Measurements from ENCODE around the gene WDR75. TPM values are rescaled to one million over a fixed set of nuclear protein-coding genes. Genes with fewer than 3 reads are reported as not detected.

Gene WDR75
- total RNA-seq, 1 donor from 2014 or later, result 46.8 TPM

DNA sequence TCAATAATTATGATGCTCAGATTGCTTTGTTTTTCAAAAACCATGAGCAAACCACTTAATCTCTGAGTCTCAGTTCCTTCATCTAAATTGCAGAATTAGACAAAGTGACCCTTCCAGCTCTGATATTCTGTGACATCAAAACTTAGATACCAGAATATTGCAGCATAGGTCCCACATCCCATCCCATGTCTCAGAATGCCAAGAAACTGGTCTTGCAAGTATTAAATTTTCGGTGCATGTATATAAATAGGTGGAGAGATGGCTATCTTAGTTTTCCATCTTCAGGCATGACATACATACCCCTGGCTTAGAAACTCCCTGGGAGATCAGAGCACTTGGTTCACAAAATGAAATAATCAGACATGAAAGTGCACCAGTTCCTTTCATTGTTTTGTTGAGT is 39.8 kb downstream of the WDR75 start:
- DNase-seq (ENCODE audit: low read depth), result no peak
- Histone ChIP-seq H3K4me3 (ENCODE audit: low read depth, low read length) (no peak overlapping the region), H3K27me3 (ENCODE audit: control insufficient read depth, insufficient read depth, low read length) (no peaks in the 10 kb centered on the region), H3K36me3 (ENCODE audit: control insufficient read depth, insufficient read depth, low read length) (no peaks in the 10 kb centered on the region)
- TF ChIP-seq, protein P1, sequence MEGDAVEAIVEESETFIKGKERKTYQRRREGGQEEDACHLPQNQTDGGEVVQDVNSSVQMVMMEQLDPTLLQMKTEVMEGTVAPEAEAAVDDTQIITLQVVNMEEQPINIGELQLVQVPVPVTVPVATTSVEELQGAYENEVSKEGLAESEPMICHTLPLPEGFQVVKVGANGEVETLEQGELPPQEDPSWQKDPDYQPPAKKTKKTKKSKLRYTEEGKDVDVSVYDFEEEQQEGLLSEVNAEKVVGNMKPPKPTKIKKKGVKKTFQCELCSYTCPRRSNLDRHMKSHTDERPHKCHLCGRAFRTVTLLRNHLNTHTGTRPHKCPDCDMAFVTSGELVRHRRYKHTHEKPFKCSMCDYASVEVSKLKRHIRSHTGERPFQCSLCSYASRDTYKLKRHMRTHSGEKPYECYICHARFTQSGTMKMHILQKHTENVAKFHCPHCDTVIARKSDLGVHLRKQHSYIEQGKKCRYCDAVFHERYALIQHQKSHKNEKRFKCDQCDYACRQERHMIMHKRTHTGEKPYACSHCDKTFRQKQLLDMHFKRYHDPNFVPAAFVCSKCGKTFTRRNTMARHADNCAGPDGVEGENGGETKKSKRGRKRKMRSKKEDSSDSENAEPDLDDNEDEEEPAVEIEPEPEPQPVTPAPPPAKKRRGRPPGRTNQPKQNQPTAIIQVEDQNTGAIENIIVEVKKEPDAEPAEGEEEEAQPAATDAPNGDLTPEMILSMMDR (IDR thresholded peaks at IDR 0.05; ENCODE audit: insufficient read depth, low read length, poor library complexity, severe bottlenecking), result no peak

DNA sequence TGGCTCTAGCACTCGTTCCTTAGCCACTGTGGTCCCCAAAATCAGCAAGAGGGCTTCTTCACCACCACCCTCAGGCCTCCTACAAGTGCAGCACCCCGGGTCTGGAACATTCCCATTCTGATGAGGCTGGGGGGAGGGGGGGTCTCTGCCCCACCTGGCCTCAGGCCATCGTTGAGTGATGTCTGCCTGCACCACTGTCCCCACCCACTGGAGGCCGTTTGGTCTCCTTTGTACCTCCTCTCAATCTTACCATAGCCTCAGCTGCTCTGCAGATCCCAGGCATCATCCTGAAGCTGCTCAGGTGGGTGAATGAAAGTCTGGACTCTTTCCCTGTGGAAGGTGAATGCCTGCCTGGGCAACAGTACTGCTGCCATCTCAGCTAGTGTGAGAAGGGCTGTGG is 42.3 kb downstream of the WDR75 start:
- no peak overlapping the region for H3K4me3 ChIP-seq (ENCODE audit: low read depth, low read length)
- TF ChIP-seq, protein P1 (IDR thresholded peaks at IDR 0.05; ENCODE audit: insufficient read depth, low read length, poor library complexity, severe bottlenecking), result no peak
- H3K36me3 ChIP-seq (ENCODE audit: control insufficient read depth, insufficient read depth, low read length), result no peaks in the 10 kb centered on the region
- H3K27me3 ChIP-seq (ENCODE audit: control insufficient read depth, insufficient read depth, low read length), result no peaks in the 10 kb centered on the region
- no peak for DNase-seq (ENCODE audit: low read depth)

DNA sequence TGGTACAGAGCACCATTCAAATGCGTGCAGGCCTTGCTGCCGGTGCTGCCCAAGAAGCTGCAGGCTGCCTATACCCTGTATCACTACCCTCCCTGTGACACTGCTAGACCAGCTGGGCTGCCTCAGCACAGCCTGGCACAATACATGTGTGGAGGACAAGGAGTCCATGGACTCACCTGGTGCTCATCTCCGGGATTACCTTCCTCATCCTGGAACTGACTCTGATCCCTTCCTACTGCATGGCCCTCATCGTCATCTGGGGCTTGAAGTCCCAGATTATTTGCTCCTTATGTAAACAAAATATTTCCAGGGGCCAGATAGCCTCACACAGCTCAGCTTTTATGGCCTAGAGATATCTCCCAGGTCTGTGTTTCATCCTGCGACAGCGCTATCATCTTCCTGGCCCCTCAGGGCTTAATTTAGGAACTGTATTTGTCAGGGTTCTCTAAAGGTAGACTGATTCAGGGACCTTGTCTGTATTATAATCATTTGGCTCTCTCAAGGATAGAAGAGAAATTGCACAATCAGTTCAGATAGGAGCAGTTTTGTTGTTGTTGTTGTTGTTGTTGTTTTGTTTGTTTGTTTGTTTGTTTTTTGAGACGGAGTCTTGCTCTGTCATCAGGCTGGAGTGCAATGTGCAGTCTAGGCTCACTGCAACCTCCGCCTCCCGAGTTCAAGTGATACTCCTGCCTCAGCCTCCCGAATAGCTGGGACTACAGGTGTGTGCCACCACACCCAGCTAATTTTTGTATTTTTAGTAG is 42.9 kb downstream of the WDR75 start:
- DNase-seq (ENCODE audit: low read depth), result no peak
- TF ChIP-seq, protein P1 (IDR thresholded peaks at IDR 0.05; ENCODE audit: insufficient read depth, low read length, poor library complexity, severe bottlenecking), result no peak
- Histone ChIP-seq H3K27me3 (ENCODE audit: control insufficient read depth, insufficient read depth, low read length) (no peaks in the 10 kb centered on the region), H3K36me3 (ENCODE audit: control insufficient read depth, insufficient read depth, low read length) (no peaks in the 10 kb centered on the region), H3K4me3 (ENCODE audit: low read depth, low read length) (no peak overlapping the region)

DNA sequence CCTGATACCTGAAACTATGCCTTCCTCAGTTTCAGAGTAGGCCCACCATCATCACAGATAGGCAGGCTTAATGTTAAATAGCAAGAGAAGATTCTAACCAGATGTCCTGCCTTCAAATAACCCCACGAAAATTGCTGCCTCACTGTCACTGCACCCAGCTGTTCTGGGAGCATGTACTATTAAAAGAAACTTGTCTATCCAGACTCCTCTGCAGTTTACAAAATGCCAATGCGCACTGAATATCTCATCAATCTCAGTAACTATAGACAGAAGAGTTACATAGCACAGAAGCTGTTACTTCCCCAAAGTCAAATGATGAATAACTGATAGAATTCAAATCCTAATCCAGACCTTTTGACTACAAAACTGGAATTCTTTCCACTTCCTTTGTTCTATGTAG is 43.9 kb downstream of the WDR75 start:
- H3K4me3 ChIP-seq (ENCODE audit: low read depth, low read length), result no peak overlapping the region
- TF ChIP-seq, protein P1 (IDR thresholded peaks at IDR 0.05; ENCODE audit: insufficient read depth, low read length, poor library complexity, severe bottlenecking), result no peak
- DNase-seq (ENCODE audit: low read depth), result no peak
- no peaks in the 10 kb centered on the region for H3K36me3 ChIP-seq (ENCODE audit: control insufficient read depth, insufficient read depth, low read length)
- no peaks in the 10 kb centered on the region for H3K27me3 ChIP-seq (ENCODE audit: control insufficient read depth, insufficient read depth, low read length)

DNA sequence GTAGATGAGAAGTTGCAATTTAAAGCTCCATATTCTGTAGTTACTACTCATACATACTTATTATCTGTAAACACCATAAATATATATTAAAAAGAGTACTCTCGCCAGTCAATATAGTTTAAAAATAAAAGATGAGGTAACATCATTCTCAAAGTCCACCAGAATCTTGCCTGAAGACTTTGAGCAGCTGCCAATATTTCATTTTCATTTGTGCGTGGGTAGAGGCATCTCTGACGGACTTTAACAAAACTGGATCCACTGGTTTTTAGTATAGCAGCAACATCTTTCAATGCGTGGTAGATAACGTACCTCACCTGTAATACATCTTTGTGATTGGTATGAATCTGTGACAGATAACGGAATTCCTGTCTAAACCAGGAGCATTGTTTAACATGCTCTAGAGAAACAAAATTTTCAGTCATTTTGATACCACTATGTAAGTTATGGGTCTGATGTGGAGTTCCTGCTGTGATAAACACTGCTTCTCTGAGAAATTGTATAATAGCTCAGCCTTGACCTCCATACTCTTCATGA is 45.0 kb downstream of the WDR75 start:
- TF ChIP-seq, protein P1 (IDR thresholded peaks at IDR 0.05; ENCODE audit: insufficient read depth, low read length, poor library complexity, severe bottlenecking), result no peak
- no peak for DNase-seq (ENCODE audit: low read depth)

More for the DNA sequence above, 45.0 kb downstream of the WDR75 start:
- Histone ChIP-seq H3K27me3 (ENCODE audit: control insufficient read depth, insufficient read depth, low read length) (no peaks in the 10 kb centered on the region), H3K4me3 (ENCODE audit: low read depth, low read length) (no peak overlapping the region), H3K36me3 (ENCODE audit: control insufficient read depth, insufficient read depth, low read length) (no peaks in the 10 kb centered on the region)

Data from kidney epithelial cell (primary cell).